Measurements from ENCODE around the gene MGAT4A. TPM values are rescaled to one million over a fixed set of nuclear protein-coding genes. Genes with fewer than 3 reads are reported as not detected.
"Not testable (repeated sequence)": the region's sequence is repeated elsewhere in the genome, so short reads cannot be mapped to it uniquely, and the experiment has no call there.

MGAT4A gene
- total RNA-seq, 3 donors from 2014 or later: 73.8 to 158 (median 138) TPM

DNA sequence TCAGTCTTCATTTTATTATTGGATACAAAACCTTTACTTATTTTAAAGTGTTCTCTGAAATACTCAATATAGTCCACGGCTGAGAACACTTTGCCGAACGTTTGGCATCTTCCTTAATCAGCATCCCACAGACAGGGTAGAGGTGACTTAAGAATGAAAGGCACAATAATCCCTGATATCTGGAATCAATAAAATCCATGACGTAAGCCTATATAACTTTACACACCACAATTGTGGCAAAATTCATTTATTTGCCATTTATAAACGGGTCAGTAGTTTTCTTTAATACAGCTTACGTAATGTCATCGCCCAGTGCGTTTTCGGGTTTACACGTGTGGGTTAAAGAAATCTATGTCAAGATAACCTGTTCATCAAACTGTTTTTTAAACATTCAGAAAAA is 1.3 kb downstream of the MGAT4A start:
- intact Hi-C loops (cut with DNase I, micrococcal nuclease): no loop called here
- Histone ChIP-seq H3K4me1 (ENCODE audit: low read depth) (peaks cover 32% of the 10 kb centered on the region), H3K36me3 (ENCODE audit: low read depth) (no peaks in the 10 kb centered on the region), H3K9me3 (no peaks in the 10 kb centered on the region), H3K4me3 (peak overlapping the region; percentile 68)
- TF ChIP-seq, protein P1, sequence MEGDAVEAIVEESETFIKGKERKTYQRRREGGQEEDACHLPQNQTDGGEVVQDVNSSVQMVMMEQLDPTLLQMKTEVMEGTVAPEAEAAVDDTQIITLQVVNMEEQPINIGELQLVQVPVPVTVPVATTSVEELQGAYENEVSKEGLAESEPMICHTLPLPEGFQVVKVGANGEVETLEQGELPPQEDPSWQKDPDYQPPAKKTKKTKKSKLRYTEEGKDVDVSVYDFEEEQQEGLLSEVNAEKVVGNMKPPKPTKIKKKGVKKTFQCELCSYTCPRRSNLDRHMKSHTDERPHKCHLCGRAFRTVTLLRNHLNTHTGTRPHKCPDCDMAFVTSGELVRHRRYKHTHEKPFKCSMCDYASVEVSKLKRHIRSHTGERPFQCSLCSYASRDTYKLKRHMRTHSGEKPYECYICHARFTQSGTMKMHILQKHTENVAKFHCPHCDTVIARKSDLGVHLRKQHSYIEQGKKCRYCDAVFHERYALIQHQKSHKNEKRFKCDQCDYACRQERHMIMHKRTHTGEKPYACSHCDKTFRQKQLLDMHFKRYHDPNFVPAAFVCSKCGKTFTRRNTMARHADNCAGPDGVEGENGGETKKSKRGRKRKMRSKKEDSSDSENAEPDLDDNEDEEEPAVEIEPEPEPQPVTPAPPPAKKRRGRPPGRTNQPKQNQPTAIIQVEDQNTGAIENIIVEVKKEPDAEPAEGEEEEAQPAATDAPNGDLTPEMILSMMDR (IDR thresholded peaks at IDR 0.05): no peak
- ATAC-seq (no peak), DNase-seq (no peak)

DNA sequence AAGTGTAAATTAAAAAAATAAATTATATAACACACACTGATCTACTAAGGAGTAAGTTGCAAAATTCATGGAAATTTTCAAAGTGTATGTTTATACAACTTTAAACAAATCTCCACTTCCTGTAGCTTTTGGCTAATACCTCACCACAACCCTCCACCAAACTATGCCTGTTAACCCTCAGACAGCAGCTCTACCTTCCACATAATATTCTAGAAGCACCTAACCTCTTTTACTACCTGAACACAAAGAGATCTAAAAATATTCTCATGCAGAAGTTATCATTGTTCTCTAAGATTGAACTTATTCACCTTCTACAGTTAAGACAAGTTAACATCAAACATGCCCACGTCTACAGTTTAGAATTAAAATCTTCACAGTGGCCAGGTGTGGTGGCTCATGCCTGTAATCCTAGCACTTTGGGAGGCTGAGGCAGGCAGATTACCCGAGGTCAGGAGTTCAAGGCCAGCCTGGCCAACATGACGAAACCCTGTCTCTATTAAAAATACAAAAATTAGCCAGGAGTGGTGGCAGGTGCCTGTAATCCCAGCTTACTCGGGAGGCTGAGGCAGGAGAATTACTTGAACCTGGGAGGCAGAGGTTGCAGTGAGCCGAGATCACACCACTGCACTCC is 2.7 kb downstream of the MGAT4A start:
- intact Hi-C loops (cut with DNase I, micrococcal nuclease): not testable (repeated sequence)

DNA sequence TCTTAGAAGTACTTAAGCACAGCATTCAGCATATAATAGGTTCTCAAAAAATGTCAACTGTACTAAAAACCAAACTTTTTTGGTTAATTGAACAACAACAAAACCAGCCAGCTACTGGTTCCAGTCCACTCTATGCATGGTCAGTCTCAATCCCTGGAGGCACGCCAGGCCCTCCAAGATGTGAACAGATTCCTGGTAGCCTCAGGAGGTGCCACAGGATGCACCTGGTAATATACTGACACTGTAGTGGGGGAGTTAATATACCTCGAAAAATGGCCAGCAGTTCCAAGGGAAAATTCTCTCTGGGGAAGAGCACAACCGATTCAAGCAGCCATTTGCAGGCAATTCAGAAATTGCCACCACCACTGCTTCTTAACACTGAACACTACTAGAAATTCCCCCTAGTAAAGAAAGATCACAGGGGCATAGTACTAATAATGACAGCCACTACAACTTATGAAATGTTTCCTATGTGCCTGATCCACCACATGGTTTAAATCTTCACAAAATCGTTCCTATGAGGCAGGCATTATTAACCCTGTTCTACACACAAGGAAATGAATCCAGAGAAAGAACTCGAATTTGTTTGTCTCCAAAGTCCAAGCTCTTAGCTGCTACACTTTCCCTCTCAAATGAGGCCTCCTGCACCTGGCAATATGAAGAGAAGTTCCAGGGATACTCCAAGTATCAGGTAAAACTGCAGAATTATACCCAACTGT is 3.4 kb downstream of the MGAT4A start:
- Histone ChIP-seq H3K4me3 (no peak overlapping the region), H3K4me1 (ENCODE audit: low read depth) (peaks cover 24% of the 10 kb centered on the region), H3K9me3 (no peaks in the 10 kb centered on the region), H3K36me3 (ENCODE audit: low read depth) (no peaks in the 10 kb centered on the region)
- TF ChIP-seq, protein P1 (IDR thresholded peaks at IDR 0.05): no peak
- intact Hi-C loops (cut with DNase I, micrococcal nuclease): no loop called here
- peak; percentile 17 for ATAC-seq
- peak in 1 of 3 donors; percentile 53 for DNase-seq

More for the DNA sequence above, 2.7 kb downstream of the MGAT4A start:
- H3K4me3 ChIP-seq; ATAC-seq; DNase-seq; H3K9me3 ChIP-seq; H3K36me3 ChIP-seq (ENCODE audit: low read depth): not testable (repeated sequence)
- peaks cover 24% of the 10 kb centered on the region for H3K4me1 ChIP-seq (ENCODE audit: low read depth)

DNA sequence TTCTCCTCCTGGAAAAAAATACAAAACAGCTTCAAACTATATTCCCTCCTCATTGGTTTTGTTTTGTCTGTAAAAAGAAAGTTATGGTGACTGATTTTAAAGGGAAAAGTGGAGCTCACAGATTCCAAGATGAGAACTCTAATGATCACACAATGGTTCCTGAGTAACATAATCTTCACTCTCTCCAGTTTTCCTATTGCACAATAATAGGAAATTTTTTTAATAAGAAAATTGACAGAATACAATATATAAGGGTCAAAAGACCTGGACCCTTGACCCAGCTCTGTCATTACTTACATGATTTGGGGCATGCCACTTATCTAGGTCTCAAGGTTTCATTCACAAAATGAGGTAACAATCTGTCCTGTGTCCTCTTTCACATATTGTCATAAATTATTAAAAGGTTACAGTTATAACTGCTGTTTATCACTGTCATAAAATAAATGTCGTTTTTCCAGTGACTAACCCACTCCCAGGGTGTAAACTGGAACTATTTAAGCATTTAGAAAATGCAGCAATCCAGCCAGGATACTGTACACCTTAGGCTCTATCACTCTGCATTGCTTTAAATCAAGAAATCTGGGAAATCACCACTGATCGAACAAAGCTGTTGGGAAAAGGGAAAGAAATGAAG is 4.1 kb downstream of the MGAT4A start:
- DNase-seq (no peak), ATAC-seq (no peak)
- Histone ChIP-seq H3K4me3 (no peak overlapping the region), H3K4me1 (ENCODE audit: low read depth) (peaks cover 24% of the 10 kb centered on the region), H3K36me3 (ENCODE audit: low read depth) (no peaks in the 10 kb centered on the region), H3K9me3 (no peaks in the 10 kb centered on the region)
- TF ChIP-seq, protein P1 (IDR thresholded peaks at IDR 0.05): no peak
- intact Hi-C loops (cut with DNase I, micrococcal nuclease): no loop called here

DNA sequence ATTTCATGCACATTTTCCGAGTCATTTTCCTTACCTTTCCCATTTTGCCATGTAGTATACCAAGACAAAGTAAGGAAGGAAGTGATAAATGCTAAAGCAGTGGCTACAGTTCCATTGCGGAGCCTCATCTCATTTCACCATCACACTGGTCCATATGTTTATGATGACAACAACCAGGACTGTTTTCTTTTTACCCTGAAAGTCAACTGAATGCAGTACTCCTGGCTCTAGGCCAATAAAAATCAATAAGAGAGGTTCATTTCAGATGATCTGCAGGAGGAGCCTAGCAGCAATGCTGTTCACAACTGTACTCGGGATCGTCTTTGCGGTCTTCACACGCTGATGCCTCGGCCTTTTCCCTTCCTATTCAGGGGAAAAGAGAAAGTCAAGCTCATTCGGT is 4.7 kb downstream of the MGAT4A start:
- H3K9me3 ChIP-seq: no peaks in the 10 kb centered on the region
- TF ChIP-seq, protein P1 (IDR thresholded peaks at IDR 0.05): no peak
- DNase-seq (no peak), ATAC-seq (no peak)
- intact Hi-C loops (cut with DNase I, micrococcal nuclease): no loop called here
- no peaks in the 10 kb centered on the region for H3K36me3 ChIP-seq (ENCODE audit: low read depth)
- no peak overlapping the region for H3K4me3 ChIP-seq
- H3K4me1 ChIP-seq (ENCODE audit: low read depth): peaks cover 24% of the 10 kb centered on the region

DNA sequence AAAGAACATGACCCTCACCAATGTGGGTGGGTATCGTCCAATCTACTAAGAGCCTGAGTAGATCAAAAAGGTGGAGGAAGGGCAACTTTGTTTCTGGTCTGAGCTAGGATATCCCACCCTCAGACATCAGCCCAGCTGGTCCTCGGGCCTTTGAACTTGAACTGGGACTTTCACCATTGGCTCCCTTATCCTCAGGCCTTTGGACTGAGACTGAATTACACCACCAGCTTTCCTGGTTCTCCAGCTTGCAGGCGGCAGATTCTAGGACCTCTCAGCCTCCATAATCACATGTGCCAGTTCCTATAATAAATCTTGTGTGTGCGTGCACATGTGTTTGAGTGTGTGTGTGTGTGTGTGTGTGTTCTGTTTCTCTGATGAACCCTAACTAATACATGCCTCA is 10.6 kb downstream of the MGAT4A start:
- ATAC-seq (no peak), DNase-seq (no peak)
- intact Hi-C loops (cut with DNase I, micrococcal nuclease): no loop called here
- Histone ChIP-seq H3K9me3 (no peaks in the 10 kb centered on the region), H3K4me3 (no peak overlapping the region), H3K36me3 (ENCODE audit: low read depth) (no peaks in the 10 kb centered on the region), H3K4me1 (ENCODE audit: low read depth) (no peaks in the 10 kb centered on the region)
- TF ChIP-seq, protein P1 (IDR thresholded peaks at IDR 0.05): no peak
